Mesothelial cell of epicardium (in vitro differentiated cells): Measurements from ENCODE around the gene URB1. TPM values are rescaled to one million over a fixed set of nuclear protein-coding genes. Genes with fewer than 3 reads are reported as not detected.
A peak's percentile ranks its signal among the peaks of the same experiment; 100 is the strongest.

Source experiments
- DNase-seq, 2 experiments: peaks; one replicate each; pipeline ENCODE4 v3.0.0; 2021; ENCODE audit warnings: low spot score in 2 of 2; ENCODE audit not compliant: unreplicated experiment in 2 of 2
- H3K27ac Mint-ChIP-seq: 2 replicates; pipeline ENCODE4 v1.8.0; 2021; ENCODE audit warnings: mixed read lengths
- H3K27me3 Mint-ChIP-seq: 2 replicates; pipeline ENCODE4 v1.8.0; 2021; ENCODE audit warnings: low read depth, mixed read lengths
- H3K36me3 Mint-ChIP-seq: 2 replicates; pipeline ENCODE4 v1.8.0; 2021; ENCODE audit warnings: mixed read lengths
- H3K4me1 Mint-ChIP-seq: 2 replicates; pipeline ENCODE4 v1.8.0; 2021; ENCODE audit warnings: mixed read lengths
- H3K4me3 Mint-ChIP-seq: 2 replicates; pipeline ENCODE4 v1.8.0; 2021; ENCODE audit warnings: mild to moderate bottlenecking, moderate library complexity, mixed read lengths
- H3K9me3 Mint-ChIP-seq: 2 replicates; pipeline ENCODE4 v1.8.0; 2021; ENCODE audit warnings: mixed read lengths
- total RNA-seq: library from RNA; stranded (reverse); gene quantifications from 3 replicates; pipeline ENCODE4 v1.2.1, GENCODE V29; 2021
- TF ChIP-seq, protein P1 (sequence below): fragments of 200-600 bp; sonication (generic); IDR thresholded peaks from one replicate; pipeline ENCODE4 v1.5.0; 2021; ENCODE audit warnings: antibody characterized with exemption; ENCODE audit not compliant: unreplicated experiment

URB1 gene
- total RNA-seq, 1 donor from 2014 or later: 21.8 TPM

DNA sequence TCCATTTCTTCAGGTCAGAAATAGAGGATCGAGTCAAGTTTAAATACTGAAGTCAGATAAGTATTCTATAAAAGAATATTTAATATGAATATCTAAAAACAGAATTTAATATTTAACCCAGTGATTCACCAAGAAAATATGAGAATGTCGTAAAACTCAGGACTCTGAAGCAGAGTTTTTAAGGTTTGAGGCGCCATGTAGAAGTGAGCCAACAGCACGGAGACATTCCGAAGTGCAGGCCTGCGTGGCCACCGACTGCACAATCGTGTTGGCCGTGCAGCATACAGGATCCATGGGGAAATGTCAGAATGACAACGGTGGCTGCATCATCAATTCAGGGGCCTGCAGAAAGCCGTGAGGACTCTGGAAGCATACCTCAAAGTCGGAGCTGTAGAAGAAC is 70.7 kb downstream of the URB1 start:
- TF ChIP-seq, protein P1, sequence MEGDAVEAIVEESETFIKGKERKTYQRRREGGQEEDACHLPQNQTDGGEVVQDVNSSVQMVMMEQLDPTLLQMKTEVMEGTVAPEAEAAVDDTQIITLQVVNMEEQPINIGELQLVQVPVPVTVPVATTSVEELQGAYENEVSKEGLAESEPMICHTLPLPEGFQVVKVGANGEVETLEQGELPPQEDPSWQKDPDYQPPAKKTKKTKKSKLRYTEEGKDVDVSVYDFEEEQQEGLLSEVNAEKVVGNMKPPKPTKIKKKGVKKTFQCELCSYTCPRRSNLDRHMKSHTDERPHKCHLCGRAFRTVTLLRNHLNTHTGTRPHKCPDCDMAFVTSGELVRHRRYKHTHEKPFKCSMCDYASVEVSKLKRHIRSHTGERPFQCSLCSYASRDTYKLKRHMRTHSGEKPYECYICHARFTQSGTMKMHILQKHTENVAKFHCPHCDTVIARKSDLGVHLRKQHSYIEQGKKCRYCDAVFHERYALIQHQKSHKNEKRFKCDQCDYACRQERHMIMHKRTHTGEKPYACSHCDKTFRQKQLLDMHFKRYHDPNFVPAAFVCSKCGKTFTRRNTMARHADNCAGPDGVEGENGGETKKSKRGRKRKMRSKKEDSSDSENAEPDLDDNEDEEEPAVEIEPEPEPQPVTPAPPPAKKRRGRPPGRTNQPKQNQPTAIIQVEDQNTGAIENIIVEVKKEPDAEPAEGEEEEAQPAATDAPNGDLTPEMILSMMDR: no peak
- Mint-ChIP-seq H3K4me1 (no peaks in the 10 kb centered on the region), H3K27ac (no peak overlapping the region), H3K4me3 (no peak overlapping the region), H3K9me3 (no peaks in the 10 kb centered on the region), H3K36me3 (peaks cover 44% of the 10 kb centered on the region), H3K27me3 (no peaks in the 10 kb centered on the region)
- DNase-seq: no peak

DNA sequence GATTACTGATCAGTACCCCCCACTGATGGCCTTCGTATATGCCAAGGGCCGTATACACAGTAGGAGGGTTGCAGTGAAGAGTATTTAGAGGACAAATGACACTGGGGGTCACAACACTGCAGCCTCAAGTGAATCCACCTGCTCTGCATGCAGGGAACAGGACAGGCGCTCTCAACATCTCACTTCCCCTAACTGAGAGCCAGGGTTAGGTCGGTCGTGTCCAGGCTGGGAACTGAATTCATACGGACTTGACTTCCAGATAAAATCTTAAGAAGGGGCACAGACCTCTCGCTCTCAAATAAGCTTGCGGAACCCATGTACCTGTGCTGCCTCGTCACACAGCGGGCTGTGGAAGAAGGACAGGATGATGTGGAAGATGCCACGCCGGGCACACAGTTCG is 71.3 kb downstream of the URB1 start:
- peak in 1 of 2 experiments; percentile 17 for DNase-seq
- no peaks in the 10 kb centered on the region for H3K4me1 Mint-ChIP-seq
- H3K9me3 Mint-ChIP-seq: no peaks in the 10 kb centered on the region
- H3K4me3 Mint-ChIP-seq: no peak overlapping the region
- TF ChIP-seq, protein P1: no peak
- H3K27ac Mint-ChIP-seq: no peak overlapping the region
- H3K27me3 Mint-ChIP-seq: no peaks in the 10 kb centered on the region
- H3K36me3 Mint-ChIP-seq: peaks cover 38% of the 10 kb centered on the region

DNA sequence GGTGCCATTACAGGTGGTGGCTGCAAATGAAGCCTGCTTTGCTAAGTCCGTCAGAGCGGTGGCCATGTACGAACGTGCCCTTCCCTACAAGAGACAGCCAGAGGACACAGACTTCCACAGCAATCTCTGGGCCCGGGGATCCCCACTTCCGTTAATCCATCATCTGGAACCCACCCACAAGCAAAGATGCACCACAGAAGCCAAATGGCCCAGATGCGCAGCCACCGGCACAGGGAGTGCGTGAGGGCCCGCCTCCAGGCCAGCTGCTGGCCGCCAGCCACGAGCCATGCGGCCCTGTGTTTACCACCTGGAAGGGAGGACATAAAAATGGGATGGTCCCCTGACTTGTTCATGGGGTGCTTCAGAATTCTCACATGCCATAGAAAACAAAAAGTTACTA is 72.1 kb downstream of the URB1 start:
- DNase-seq: no peak
- Mint-ChIP-seq H3K4me1 (no peaks in the 10 kb centered on the region), H3K4me3 (no peak overlapping the region), H3K9me3 (no peaks in the 10 kb centered on the region), H3K27ac (no peak overlapping the region), H3K36me3 (peaks cover 33% of the 10 kb centered on the region), H3K27me3 (no peaks in the 10 kb centered on the region)
- TF ChIP-seq, protein P1: no peak

DNA sequence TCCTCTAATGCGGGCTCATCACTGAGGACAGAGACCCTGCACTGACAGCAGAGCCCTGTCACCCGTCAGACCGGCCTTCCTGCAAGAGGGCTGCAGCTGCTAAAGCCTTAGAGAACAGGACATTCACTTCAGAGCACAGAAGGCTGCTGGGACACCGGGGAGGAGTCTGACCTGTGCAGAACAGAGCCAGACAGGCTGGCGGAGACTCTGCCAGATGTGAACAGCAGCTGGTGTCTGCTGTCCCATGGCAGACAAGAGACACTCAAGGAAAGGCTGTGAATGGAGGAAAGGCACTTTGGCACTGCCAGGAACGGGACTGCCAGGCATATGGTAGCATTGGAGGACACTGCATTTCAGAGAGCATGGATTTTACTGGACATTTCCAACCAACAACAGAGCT is 72.8 kb downstream of the URB1 start:
- Mint-ChIP-seq H3K27ac (no peak overlapping the region), H3K4me1 (no peaks in the 10 kb centered on the region), H3K27me3 (no peaks in the 10 kb centered on the region), H3K4me3 (no peak overlapping the region), H3K36me3 (peaks cover 29% of the 10 kb centered on the region), H3K9me3 (no peaks in the 10 kb centered on the region)
- TF ChIP-seq, protein P1: no peak
- DNase-seq: no peak

DNA sequence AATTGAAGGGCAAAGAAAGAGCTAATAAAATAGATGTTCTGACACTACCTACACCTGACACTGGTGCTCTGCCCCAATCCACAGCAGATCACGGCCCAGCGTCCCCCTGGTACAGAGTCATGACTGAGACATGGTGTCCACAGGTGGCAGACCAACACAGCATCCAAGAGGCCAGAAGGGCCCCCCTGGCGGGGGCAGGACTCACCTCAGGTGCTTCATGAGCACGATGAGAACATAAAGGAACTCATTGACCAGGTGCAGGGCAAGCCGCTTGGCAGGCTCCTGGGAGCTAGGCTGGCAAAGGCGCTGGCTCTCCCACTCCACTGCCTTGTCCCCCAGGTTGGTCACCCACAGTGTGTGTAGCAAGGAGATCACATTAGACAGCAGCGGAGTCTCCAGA is 73.8 kb downstream of the URB1 start:
- Mint-ChIP-seq H3K4me3 (no peak overlapping the region), H3K9me3 (no peaks in the 10 kb centered on the region), H3K27me3 (no peaks in the 10 kb centered on the region), H3K36me3 (peaks cover 26% of the 10 kb centered on the region), H3K27ac (no peak overlapping the region), H3K4me1 (no peaks in the 10 kb centered on the region)
- TF ChIP-seq, protein P1: no peak
- DNase-seq: peak in 1 of 2 experiments; percentile 26

DNA sequence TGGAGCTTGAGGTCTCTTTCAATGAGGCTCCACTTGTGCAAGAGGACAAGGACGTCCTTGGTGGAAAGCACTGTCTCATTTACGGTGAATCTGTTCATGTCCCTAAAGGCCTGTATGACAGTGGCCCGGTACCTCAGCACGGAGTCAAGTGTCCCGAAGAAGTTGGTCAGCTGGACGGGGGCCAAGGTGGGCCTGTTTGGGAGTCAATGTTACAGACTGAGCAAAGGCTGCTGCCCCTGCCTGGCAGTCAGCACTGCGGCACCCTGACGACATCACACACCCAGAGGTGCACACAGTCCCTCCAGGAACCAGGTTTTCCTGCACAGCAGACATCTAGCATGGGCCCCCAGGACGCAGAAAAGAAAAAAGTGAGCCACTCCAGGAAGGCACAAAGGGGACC is 75.1 kb downstream of the URB1 start:
- Mint-ChIP-seq H3K4me1 (no peaks in the 10 kb centered on the region), H3K36me3 (peaks cover 17% of the 10 kb centered on the region), H3K9me3 (no peaks in the 10 kb centered on the region), H3K27me3 (no peaks in the 10 kb centered on the region), H3K4me3 (no peak overlapping the region), H3K27ac (no peak overlapping the region)
- TF ChIP-seq, protein P1: no peak
- no peak for DNase-seq
